Measurements from ENCODE around the gene FBXW7. TPM values are rescaled to one million over a fixed set of nuclear protein-coding genes. Genes with fewer than 3 reads are reported as not detected.
A peak's percentile ranks its signal among the peaks of the same experiment; 100 is the strongest.

Gene FBXW7
- total and polyA plus RNA-seq, 2 of the 13 experiments (the other 11 are each of a cell fraction or from before 2014, with no cell fraction given): 5.0 to 40.9 TPM

- Histone ChIP-seq H3K27me3 (ENCODE audit: control insufficient read depth in 1 of 2, insufficient read depth in 2 of 2, low read length in 2 of 2) (no peaks in the 10 kb centered on the region), H3K9me3 (ENCODE audit: low read length) (no peaks in the 10 kb centered on the region), H4K20me1 (ENCODE audit: insufficient read depth, low read length) (no peaks in the 10 kb centered on the region), H2AFZ (ENCODE audit: low read length) (no peak overlapping the region), H3K4me2 (ENCODE audit: low read depth, low read length) (no peak overlapping the region), H3K27ac (ENCODE audit: extremely low read length, insufficient read depth, low read length) (no peak overlapping the region), H3K9ac (ENCODE audit: insufficient read depth, low read depth, low read length) (no peak overlapping the region), H3K4me3 (replicated peaks in 1 of 3; ENCODE audit: insufficient read depth in 1 of 3, low read depth in 2 of 3, low read length in 3 of 3) (no peak overlapping the region), H3K79me2 (ENCODE audit: insufficient read depth, low read length) (peaks cover 36% of the 10 kb centered on the region), H3K4me1 (ENCODE audit: insufficient read depth, low read length) (peaks cover 13% of the 10 kb centered on the region), H3K36me3 (replicated peaks in 1 of 2; ENCODE audit: control insufficient read depth in 1 of 2, insufficient read depth in 2 of 2, low read length in 2 of 2) (no peaks in the 10 kb centered on the region)
- CTCF ChIA-PET (ENCODE audit: low intra/inter-chr PET ratio, low total read pairs): no interaction called here
- no peak for ATAC-seq
- no peak for FAIRE-seq
- no peak for DNase-seq (ENCODE audit: low spot score)
- POLR2A ChIA-PET: no interaction called here
- intact Hi-C loops (cut with micrococcal nuclease; ENCODE audit: unreplicated experiment) (no loop called here), in situ Hi-C loops (cut with HindIII; ENCODE audit: extremely low pct_ligation_motif_present, low pct_unique_long_range_greater_than_20kb) (no loop called here)
- no TSS peak for BruUV-seq (replicated peaks)
- WGBS (ENCODE audit: low lambda C conversion rate): 97% methylated on average over 3 of the region's 3 CpGs
- TF ChIP-seq PCBP2 (optimal IDR thresholded peaks at IDR 0.05; ENCODE audit: low read depth, low read length, poor library complexity, severe bottlenecking) (peak; percentile 35), MLLT10 (CRISPR knock-in tag; IDR thresholded peaks at IDR 0.05) (no peak), TFDP2 (CRISPR knock-in tag; IDR thresholded peaks at IDR 0.05) (no peak), MAFF (IDR thresholded peaks at IDR 0.05; ENCODE audit: low read depth, low read length) (no peak), ZNF224 (CRISPR knock-in tag; IDR thresholded peaks at IDR 0.05) (no peak), ZNF558 (CRISPR knock-in tag; IDR thresholded peaks at IDR 0.05; ENCODE audit: borderline replicate concordance) (no peak), ZNF770 (CRISPR knock-in tag; IDR thresholded peaks at IDR 0.05) (peak; percentile 40; the same call in 1 of the 2 replicates), THRA (CRISPR knock-in tag; IDR thresholded peaks at IDR 0.05; ENCODE audit: borderline replicate concordance) (no peak), HNRNPK (IDR thresholded peaks at IDR 0.05; ENCODE audit: low read depth, low read length, poor library complexity, severe bottlenecking) (peak; percentile 77), FOXC1 (CRISPR knock-in tag; IDR thresholded peaks at IDR 0.05; ENCODE audit: borderline replicate concordance) (no peak), HOXA7 (CRISPR knock-in tag; IDR thresholded peaks at IDR 0.05) (no peak), ZNF337 (CRISPR knock-in tag; IDR thresholded peaks at IDR 0.05; ENCODE audit: borderline replicate concordance, low read depth) (no peak), TCF7 (IDR thresholded peaks at IDR 0.05; ENCODE audit: low read depth) (no peak), BHLHE40 (IDR thresholded peaks at IDR 0.05; ENCODE audit: low read length) (no peak), SCMH1 (CRISPR knock-in tag; IDR thresholded peaks at IDR 0.05; ENCODE audit: borderline replicate concordance) (no peak), ZNF7 (CRISPR knock-in tag; IDR thresholded peaks at IDR 0.05) (no peak), PCBP1 (IDR thresholded peaks at IDR 0.05; ENCODE audit: borderline replicate concordance, low read depth, low read length) (0 out of 2 replicates have a peak, but pooled peaks have one; percentile 53)
- TF ChIP-seq, protein P1, sequence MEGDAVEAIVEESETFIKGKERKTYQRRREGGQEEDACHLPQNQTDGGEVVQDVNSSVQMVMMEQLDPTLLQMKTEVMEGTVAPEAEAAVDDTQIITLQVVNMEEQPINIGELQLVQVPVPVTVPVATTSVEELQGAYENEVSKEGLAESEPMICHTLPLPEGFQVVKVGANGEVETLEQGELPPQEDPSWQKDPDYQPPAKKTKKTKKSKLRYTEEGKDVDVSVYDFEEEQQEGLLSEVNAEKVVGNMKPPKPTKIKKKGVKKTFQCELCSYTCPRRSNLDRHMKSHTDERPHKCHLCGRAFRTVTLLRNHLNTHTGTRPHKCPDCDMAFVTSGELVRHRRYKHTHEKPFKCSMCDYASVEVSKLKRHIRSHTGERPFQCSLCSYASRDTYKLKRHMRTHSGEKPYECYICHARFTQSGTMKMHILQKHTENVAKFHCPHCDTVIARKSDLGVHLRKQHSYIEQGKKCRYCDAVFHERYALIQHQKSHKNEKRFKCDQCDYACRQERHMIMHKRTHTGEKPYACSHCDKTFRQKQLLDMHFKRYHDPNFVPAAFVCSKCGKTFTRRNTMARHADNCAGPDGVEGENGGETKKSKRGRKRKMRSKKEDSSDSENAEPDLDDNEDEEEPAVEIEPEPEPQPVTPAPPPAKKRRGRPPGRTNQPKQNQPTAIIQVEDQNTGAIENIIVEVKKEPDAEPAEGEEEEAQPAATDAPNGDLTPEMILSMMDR (CRISPR knock-in tag; IDR thresholded peaks at IDR 0.05): no peak
- TF ChIP-seq, protein P2, sequence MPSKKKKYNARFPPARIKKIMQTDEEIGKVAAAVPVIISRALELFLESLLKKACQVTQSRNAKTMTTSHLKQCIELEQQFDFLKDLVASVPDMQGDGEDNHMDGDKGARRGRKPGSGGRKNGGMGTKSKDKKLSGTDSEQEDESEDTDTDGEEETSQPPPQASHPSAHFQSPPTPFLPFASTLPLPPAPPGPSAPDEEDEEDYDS (CRISPR knock-in tag; IDR thresholded peaks at IDR 0.05): no peak
Observed at GRCh38 chr4:152471251-152471792, 64.6 kb downstream of the FBXW7 start.

Measured in HepG2 (cell line).